A673 (cell line): ENCODE measurements around the gene TMEM50A.
"Not testable (repeated sequence)": the region's sequence is repeated elsewhere in the genome, so short reads cannot be mapped to it uniquely, and the experiment has no call there.

Experiments used
- EZH2 ChIP-seq: fragments of 200-600 bp; sonication (generic); IDR thresholded peaks from 2 replicates; pipeline ENCODE4 v1.6.1; 2017; ENCODE audit warnings: borderline replicate concordance, low read depth, mild to moderate bottlenecking, mixed read lengths, antibody characterized with exemption, low read length; ENCODE audit not compliant: poor library complexity, severe bottlenecking
- TF ChIP-seq, protein P1 (sequence below): fragments of 300-800, 200-600 bp; sonication (generic); conservative IDR thresholded peaks from 2 replicates; pipeline ENCODE4 v1.5.1; 2017; ENCODE audit warnings: low read depth, mild to moderate bottlenecking, antibody characterized with exemption, low read length, moderate library complexity, mixed read lengths

DNA sequence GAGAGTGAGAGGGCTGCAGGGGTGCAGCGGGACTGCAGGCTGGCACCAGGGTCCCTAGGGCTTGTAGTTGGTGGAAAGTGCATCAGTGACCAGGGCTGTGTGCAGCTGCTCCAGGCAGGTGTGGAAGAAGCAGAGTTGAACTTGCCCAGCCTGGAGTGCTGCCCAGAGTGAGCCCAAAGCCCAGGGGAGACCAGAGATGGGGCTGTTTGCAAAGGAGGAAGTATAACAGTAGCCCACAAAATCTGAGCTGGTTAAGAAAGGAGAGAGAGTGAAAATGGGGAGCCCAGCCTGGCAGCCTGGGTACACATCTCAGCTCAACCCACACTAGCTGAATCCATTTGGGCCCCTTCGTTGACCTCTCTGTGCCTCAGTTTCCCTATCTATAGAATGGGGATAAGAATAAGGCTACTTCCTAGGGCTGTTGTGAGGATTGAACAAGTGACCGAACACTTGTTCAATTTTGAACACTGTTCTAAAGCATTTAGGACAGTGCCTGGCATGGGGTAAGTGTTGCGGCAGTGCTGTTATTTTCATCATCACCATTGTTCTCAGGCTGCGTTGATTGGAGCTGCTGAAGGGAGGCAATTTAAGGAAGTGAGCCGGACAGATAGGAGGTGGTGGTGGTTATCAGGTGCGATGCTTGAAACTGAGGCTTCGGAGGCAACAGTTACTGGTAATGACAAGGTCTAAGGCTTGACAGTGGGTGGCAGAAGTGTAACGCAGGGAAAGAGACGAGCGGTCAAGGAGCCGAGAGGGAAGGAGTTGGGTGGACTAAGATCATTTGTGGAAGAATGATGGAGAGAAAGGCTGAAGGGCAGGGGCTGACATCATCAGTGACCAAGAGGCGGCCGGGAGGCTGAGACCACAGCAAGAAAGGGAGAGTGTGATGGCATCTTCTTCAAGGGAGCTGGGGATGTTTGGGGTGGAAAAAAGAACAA lies 43.0 kb upstream of the TMEM50A start:
- not testable (repeated sequence) for TF ChIP-seq EZH2
- TF ChIP-seq, protein P1, sequence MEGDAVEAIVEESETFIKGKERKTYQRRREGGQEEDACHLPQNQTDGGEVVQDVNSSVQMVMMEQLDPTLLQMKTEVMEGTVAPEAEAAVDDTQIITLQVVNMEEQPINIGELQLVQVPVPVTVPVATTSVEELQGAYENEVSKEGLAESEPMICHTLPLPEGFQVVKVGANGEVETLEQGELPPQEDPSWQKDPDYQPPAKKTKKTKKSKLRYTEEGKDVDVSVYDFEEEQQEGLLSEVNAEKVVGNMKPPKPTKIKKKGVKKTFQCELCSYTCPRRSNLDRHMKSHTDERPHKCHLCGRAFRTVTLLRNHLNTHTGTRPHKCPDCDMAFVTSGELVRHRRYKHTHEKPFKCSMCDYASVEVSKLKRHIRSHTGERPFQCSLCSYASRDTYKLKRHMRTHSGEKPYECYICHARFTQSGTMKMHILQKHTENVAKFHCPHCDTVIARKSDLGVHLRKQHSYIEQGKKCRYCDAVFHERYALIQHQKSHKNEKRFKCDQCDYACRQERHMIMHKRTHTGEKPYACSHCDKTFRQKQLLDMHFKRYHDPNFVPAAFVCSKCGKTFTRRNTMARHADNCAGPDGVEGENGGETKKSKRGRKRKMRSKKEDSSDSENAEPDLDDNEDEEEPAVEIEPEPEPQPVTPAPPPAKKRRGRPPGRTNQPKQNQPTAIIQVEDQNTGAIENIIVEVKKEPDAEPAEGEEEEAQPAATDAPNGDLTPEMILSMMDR = not testable (repeated sequence)
